Activated T-cell treated with anti-CD3 and anti-CD28 coated beads, Interleukin-2, amount 50 U/mL, for 4 hours (primary cell): ENCODE results near the gene MACROD2. TPM values are rescaled to one million over a fixed set of nuclear protein-coding genes. Genes with fewer than 3 reads are reported as not detected.

Source experiments
- ATAC-seq, 2 donors: fragments of 200-7000 bp; cut with Tn5 transposase; one replicate each; pipeline ENCODE4 v1.10.0; 2021
- DNase-seq: peaks from one replicate; pipeline ENCODE4 v3.0.0-alpha.2; 2020
- H3K27me3 Mint-ChIP-seq: one replicate; pipeline ENCODE4 v1.8.0; 2021; ENCODE audit warnings: low read depth, mixed read lengths
- H3K36me3 Mint-ChIP-seq: one replicate; pipeline ENCODE4 v1.8.0; 2022; ENCODE audit warnings: mixed read lengths; ENCODE audit not compliant: insufficient read depth
- H3K4me1 Mint-ChIP-seq: one replicate; pipeline ENCODE4 v1.8.0; 2021; ENCODE audit warnings: low read depth, mixed read lengths
- H3K4me3 Mint-ChIP-seq: one replicate; pipeline ENCODE4 v1.8.0; 2021; ENCODE audit warnings: mild to moderate bottlenecking, moderate library complexity, mixed read lengths
- H3K9me3 Mint-ChIP-seq: one replicate; pipeline ENCODE4 v1.8.0; 2021; ENCODE audit warnings: mixed read lengths
- total RNA-seq, 3 donors: library from RNA; stranded (reverse); gene quantifications; one replicate each; pipeline ENCODE4 v1.2.1, GENCODE V29; 2021

Gene MACROD2
- total RNA-seq, 3 donors from 2014 or later = 0.10 TPM; not detected in 2

DNA sequence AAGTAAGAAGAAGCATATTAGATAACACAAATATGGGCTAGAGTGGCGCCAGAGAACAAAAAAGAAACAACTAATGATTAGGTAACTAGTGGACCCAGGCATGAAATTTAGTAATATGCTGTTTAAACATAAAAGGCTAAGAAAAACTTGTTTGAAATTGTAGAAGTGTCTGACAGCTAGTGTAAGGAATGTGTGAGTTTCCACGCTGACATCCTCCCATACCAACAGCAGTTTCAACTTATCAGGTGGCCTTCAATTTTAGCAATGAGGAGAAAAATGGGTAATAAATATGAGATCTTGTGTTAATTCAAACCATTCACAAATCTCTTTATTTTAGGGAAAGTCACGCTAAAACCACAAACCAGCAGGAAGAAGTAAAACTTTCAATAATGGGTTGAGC is 782.3 kb downstream of the MACROD2 start:
- DNase-seq (no peak), ATAC-seq (no peak)
- Mint-ChIP-seq H3K4me3 (no peak overlapping the region), H3K9me3 (peaks cover 28% of the 10 kb centered on the region), H3K4me1 (no peaks in the 10 kb centered on the region), H3K27me3 (no peaks in the 10 kb centered on the region), H3K36me3 (no peaks in the 10 kb centered on the region)

DNA sequence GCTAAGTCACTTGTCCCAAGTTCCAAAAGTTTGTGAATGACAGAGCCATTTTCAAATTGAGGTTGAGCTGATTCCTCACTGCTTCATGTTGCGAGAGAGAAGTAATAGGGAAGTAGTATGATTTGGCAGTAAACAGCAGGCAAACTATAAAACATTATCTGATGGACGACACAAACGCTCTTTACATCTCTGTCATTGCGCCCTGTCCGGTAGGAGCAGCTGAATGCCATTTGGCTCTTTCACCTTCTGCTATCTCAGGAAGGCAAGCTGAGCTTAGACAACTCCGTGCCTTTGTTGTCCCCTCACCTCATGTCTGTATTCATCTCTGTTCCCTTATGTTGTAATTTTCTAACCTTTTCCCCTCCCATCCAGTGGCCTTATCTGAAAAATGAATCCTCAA is 782.8 kb downstream of the MACROD2 start:
- Mint-ChIP-seq H3K4me3 (no peak overlapping the region), H3K27me3 (no peaks in the 10 kb centered on the region), H3K36me3 (no peaks in the 10 kb centered on the region), H3K4me1 (no peaks in the 10 kb centered on the region), H3K9me3 (peaks cover 26% of the 10 kb centered on the region)
- ATAC-seq (no peak), DNase-seq (no peak)

DNA sequence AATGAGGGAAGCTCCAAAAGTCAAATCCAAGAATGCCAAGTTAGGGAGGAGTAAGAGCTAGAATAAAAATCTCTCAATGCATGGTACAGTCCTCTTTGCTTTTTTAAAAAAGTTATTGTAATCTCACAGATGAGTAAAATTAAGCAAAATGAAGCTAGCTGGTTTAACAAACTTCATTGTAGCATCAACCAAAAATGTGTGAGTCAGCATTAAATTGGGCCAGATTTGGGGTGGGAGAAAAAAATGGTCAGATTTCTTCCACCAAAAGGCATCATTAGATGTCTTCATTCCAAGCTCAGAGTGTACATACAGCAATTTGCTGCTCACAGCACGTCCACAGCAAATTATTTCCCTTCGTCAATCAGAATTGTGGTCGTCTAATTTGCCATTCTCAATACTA is 783.6 kb downstream of the MACROD2 start:
- Mint-ChIP-seq H3K9me3 (peaks cover 26% of the 10 kb centered on the region), H3K4me1 (no peaks in the 10 kb centered on the region), H3K4me3 (no peak overlapping the region), H3K27me3 (no peaks in the 10 kb centered on the region), H3K36me3 (no peaks in the 10 kb centered on the region)
- ATAC-seq (no peak), DNase-seq (no peak)

DNA sequence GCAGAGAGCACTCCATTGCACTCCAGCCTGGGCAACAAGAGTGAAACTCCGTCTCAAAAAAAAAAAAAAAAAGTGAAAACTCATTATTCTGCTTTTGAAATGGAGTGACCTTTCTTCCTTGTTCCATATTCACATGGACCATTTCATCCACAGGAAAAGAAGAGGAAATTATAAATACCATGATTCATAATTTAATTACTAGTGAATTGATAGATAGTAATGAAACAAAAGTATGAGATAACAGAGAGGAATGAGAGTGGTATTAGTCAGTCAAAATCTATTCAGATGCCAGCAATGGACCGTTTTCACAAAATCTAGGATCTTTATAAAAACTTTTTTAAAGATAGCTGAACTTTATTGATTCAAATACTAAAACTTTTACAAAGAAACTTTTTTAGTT is 785.2 kb downstream of the MACROD2 start:
- Mint-ChIP-seq H3K4me1 (no peaks in the 10 kb centered on the region), H3K4me3 (no peak overlapping the region), H3K27me3 (no peaks in the 10 kb centered on the region), H3K9me3 (peaks cover 21% of the 10 kb centered on the region), H3K36me3 (no peaks in the 10 kb centered on the region)
- DNase-seq = no peak
- no peak for ATAC-seq

DNA sequence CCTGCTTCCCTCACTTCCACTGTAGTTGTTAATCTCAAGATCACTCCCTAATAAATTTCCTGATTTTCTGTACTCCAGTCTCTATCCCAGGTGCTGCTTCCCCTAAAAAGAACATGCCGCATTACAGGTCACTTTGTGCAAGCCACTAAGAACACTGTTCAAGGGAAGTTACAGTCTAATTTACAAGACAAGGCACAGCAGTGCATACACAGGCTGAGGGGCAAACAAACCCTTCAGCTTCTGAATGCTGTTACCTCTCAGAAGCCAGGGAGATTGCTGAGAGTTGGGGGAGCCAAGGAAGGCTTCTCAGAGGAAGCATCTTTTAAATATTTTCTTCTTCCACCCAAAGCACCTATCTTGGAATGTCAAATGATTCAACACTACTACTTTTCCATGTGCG is 787.4 kb downstream of the MACROD2 start:
- Mint-ChIP-seq H3K4me1 (no peaks in the 10 kb centered on the region), H3K27me3 (no peaks in the 10 kb centered on the region), H3K9me3 (peaks cover 19% of the 10 kb centered on the region), H3K4me3 (no peak overlapping the region), H3K36me3 (no peaks in the 10 kb centered on the region)
- no peak for DNase-seq
- ATAC-seq = no peak

DNA sequence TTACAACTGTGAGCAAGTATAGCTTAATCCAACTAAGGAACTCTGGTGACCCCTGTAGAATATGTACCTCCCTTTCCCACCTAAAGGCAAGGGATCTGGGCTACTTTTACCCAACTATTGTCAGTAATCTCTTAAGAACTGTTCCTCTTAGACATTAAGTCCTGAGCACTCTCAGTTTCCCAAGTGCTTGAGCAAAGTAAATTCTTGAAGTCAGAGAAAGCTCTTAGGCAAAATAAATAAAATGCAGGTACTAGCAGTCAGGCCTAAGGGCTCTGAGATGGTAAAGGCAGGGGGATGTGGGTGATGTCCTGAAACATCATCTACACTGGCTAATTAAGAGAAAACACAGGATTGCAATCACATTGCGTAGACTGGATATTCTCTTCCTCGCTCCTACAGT is 788.5 kb downstream of the MACROD2 start:
- no peaks in the 10 kb centered on the region for H3K27me3 Mint-ChIP-seq
- H3K4me3 Mint-ChIP-seq = no peak overlapping the region
- no peak for ATAC-seq
- H3K9me3 Mint-ChIP-seq = peaks cover 12% of the 10 kb centered on the region
- no peak for DNase-seq
- no peaks in the 10 kb centered on the region for H3K36me3 Mint-ChIP-seq
- no peaks in the 10 kb centered on the region for H3K4me1 Mint-ChIP-seq

DNA sequence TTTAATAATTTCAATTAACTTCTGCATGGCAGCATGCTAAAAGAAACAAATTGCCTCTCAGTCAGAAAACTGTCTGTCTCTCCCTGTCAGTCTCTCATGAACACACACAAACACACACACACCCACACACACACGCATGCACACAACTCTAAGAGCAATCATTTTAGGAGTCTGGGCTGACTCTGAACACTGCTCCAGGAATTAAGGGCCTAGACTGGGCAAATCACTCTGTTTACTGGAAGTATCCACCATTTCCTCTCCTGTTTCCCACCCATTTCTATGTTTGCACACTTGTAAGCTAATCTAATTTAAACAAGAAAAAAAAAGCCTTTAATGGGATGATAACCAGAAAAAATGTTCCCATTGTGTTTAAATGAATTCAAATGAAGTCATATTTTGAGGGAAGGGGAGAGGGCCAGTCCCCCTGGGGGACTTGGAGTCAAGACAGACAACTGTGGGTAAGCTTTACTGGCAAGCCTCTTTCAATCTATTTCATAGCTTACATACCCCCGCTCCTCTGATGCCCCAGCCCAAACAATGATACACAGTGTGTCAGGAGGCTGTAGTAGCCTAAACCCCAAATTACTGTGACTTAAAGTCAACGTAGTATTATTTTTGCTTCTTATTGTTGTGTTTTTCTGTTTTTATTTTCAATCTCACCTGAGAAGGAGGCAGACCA is 789.9 kb downstream of the MACROD2 start:
- Mint-ChIP-seq H3K27me3 (no peaks in the 10 kb centered on the region), H3K4me3 (no peak overlapping the region), H3K36me3 (no peaks in the 10 kb centered on the region), H3K4me1 (no peaks in the 10 kb centered on the region), H3K9me3 (peaks cover 12% of the 10 kb centered on the region)
- ATAC-seq (no peak), DNase-seq (no peak)

DNA sequence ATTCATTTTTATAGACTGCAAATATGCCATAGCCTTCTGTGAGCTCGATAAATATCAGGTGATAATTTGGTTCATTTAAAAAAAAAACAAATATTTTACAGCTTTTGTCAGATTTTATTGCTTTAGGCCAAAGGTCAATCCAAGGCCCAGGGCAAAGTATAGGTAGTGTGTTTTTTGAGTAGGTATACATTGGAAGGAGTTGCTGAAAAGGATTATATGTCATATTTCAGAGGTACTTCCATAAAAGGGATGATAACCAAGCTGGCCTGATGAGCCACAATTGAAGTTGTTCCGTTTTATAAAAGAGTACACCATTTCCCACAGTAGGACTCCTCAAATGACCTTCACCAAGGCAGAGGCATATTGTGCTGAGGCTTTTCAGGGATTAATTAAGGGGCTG is 794.9 kb downstream of the MACROD2 start:
- Mint-ChIP-seq H3K4me3 (no peak overlapping the region), H3K9me3 (peaks cover 13% of the 10 kb centered on the region), H3K36me3 (no peaks in the 10 kb centered on the region), H3K4me1 (no peaks in the 10 kb centered on the region), H3K27me3 (no peaks in the 10 kb centered on the region)
- no peak for DNase-seq
- ATAC-seq = no peak

DNA sequence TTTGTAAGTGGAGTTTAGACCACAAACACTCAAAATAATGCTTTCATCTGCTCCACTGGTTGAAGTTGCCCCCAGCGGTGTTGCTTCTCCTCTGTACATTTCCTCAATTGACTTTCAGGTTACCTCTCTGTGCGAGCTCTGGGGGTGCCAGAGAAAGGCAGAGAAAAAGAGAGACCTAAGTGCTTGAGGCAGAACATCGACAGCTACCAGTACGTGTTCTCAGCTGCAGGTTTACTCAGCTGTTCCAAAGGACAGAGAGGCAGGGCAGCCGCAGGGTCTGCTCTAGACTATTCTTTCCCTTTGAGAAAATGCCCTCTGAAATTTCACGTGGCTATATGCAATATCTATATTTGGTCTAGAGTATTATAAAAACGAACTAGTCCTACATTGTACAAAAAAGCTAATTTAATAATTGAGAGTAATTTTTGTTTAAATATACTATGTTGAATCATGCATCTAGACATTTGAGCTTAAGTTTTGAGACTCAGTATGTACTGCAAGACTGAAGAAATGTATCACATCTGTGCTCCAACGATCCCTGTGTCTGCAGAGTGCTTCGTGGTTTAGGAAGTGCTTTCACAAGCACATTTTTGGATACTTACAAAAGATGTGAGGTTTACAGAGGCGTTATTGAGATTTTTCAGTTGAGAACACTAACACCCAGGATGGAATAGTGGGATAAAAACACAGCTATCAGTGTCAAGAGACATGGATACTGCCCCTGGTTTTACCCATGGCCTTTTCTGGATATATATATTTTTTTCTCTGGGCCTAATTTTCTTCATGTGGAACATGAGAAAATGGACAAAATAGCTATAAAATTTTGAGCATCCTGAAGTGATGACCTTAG is 795.7 kb downstream of the MACROD2 start:
- Mint-ChIP-seq H3K4me3 (no peak overlapping the region), H3K27me3 (no peaks in the 10 kb centered on the region), H3K4me1 (no peaks in the 10 kb centered on the region), H3K9me3 (peaks cover 13% of the 10 kb centered on the region), H3K36me3 (no peaks in the 10 kb centered on the region)
- ATAC-seq (no peak), DNase-seq (no peak)

DNA sequence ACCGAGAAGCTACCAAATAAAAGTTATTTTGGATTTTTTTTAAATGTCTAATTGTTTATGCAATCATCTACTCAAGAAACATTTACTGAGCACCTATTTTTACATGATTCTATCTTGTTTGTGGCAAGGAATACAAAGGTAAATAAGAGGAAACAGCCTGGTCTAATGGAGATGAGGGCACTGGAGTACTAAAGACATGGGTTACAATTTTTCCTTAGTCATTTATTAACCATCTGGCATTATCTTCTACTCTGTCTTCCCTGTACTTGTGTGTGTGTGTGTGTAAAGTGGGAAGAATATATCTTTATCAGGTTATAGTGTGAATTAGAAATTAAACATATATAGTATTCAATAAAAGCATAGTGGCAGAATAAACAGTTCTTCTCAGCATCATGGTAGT is 797.6 kb downstream of the MACROD2 start:
- Mint-ChIP-seq H3K36me3 (no peaks in the 10 kb centered on the region), H3K27me3 (no peaks in the 10 kb centered on the region)

DNA sequence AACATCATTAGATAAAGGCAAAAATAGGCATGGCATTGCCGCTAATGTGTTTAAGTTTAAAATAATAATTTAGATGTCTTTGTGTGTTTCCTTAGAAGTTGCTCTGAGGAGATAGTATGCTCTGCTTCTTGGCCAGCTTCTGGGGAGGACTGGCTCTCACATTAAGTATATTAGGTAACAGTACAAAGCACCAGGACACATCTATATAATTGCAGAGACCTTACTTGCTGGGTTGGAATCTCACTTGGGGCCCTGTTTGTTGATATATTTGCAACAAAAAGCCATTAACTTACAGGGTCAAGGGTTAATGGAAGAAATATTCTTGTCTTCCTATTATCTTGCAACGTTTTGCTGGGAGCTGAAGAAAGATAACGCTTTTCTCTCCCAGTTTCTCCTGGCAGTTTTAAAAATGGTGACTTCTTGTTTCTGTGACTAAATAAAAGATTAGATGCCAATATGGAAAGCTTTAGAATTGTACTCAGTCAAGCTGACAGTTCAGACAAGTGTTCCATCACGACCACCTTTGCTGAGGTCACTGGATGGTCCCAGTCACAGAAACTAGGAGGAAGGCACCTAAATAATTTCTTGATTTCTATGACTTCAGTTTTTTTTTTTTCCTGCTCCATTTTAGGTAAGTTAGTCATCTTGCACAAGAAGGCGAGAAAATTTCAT is 804.4 kb downstream of the MACROD2 start:
- no peak for ATAC-seq

More for the DNA sequence above, 797.6 kb downstream of the MACROD2 start:
- no peak overlapping the region for H3K4me3 Mint-ChIP-seq
- DNase-seq (no peak), ATAC-seq (no peak)
- H3K4me1 Mint-ChIP-seq = no peaks in the 10 kb centered on the region
- H3K9me3 Mint-ChIP-seq = peaks cover 13% of the 10 kb centered on the region

DNA sequence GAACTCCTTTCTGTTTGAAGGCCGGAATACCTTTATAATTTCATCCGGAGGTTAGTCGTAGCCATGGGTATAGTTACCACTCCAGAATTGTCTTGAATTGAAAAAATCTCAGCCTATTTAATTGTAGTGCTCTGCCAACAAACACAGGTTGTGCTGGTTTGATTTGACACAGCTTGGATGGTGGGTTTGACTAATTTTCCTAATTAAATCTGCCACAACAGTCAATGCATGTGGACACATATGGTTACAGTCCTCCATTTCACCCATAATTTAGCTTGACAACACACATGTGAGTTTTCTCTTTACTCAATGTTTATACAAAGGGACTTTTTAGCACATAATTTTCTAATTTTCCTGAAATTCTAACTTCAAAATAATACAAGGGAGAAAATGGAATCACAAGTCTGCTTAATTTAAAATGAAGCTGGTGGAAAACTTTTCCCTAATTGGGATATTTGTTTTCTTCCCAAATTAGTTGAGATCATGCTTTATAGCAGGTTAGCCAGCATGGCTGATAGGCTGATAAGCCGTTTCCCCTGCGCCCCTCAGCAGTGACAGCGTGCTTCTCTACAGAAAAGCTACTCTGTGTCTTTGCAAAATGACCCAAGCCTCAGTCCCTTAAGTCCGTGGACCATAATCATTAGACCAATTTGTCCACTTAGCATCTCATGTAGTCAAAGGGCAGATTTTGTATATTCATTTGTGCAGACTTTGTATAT is 805.5 kb downstream of the MACROD2 start:
- H3K4me3 Mint-ChIP-seq = no peak overlapping the region
- no peaks in the 10 kb centered on the region for H3K27me3 Mint-ChIP-seq
- peaks cover 7% of the 10 kb centered on the region for H3K9me3 Mint-ChIP-seq
- no peaks in the 10 kb centered on the region for H3K4me1 Mint-ChIP-seq
- no peaks in the 10 kb centered on the region for H3K36me3 Mint-ChIP-seq
- ATAC-seq (no peak), DNase-seq (no peak)

More for the DNA sequence above, 804.4 kb downstream of the MACROD2 start:
- no peak overlapping the region for H3K4me3 Mint-ChIP-seq
- no peaks in the 10 kb centered on the region for H3K27me3 Mint-ChIP-seq
- H3K36me3 Mint-ChIP-seq = no peaks in the 10 kb centered on the region
- H3K9me3 Mint-ChIP-seq = peaks cover 11% of the 10 kb centered on the region
- no peak for DNase-seq
- H3K4me1 Mint-ChIP-seq = no peaks in the 10 kb centered on the region

DNA sequence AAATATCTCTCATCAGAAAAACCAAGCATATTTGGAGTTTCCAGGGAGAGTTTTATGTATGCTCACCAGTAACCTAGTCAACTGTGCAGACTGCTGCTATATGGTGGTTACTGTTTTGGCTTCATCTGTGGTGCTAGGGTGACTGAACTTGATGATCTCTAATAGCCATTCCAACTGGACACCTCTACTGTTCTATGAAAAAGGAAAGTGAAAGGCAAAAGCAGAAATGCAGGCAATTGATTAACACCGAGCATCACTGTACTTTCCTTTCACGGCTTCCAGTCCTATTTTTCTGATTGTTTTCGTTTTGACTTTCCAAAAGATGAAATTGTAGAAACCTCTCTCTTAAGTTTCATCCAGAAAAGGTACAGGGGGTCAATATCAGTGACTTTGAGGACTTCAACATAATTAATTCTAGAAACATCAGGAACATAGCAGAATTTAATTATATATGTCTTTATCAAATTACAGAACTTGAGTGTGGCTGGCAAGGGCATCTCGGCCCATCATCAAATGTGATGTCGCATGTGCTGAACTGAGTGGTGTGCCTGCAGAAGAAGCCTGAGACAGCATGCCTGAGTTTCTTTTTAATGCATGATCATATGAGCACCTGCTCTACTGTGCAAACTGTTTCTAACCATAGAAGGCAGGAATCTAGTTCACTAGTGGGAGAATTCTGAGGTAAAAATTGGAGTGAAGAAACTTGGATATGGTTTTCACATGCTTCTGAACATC is 806.4 kb downstream of the MACROD2 start:
- Mint-ChIP-seq H3K9me3 (peaks cover 7% of the 10 kb centered on the region), H3K4me3 (no peak overlapping the region), H3K4me1 (no peaks in the 10 kb centered on the region), H3K36me3 (no peaks in the 10 kb centered on the region), H3K27me3 (no peaks in the 10 kb centered on the region)
- ATAC-seq (no peak), DNase-seq (no peak)

DNA sequence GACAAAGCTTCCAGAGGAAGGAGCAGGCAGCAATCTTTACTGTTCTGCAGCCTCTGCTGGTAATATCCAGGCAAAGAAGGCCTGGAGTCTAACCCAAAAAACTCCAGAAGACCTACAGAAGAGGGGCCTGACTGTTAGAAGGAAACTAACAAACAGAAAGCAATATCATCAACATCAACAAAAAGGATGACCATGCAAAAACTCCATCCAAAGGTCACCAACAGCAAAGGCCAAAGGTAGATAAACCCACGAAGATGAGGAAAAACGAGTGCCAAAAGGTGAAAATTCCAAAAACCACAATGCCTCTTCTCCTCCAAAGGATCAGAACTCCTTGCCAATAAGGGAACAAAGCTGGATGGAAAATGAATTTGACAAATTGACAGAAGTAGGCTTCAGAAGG is 811.9 kb downstream of the MACROD2 start:
- Mint-ChIP-seq H3K4me1 (no peaks in the 10 kb centered on the region), H3K4me3 (no peak overlapping the region), H3K36me3 (no peaks in the 10 kb centered on the region), H3K9me3 (peaks cover 29% of the 10 kb centered on the region), H3K27me3 (no peaks in the 10 kb centered on the region)
- ATAC-seq = no peak
- no peak for DNase-seq
